Spleen (tissue), 3 donors: ENCODE results near the gene SCN1B.

Experiments used
- POLR2A ChIP-seq, 3 donors: fragments of 450-650 bp; IDR thresholded peaks; one replicate each; pipeline ENCODE4 v1.5.1; 2017; ENCODE audit warnings: antibody characterized with exemption in 3 of 3, mild to moderate bottlenecking in 1 of 3
- POLR2AphosphoS5 ChIP-seq, 3 donors: sonication (generic); formaldehyde crosslinking; IDR thresholded peaks; one replicate each; pipeline ENCODE4 v1.5.1; 2017; ENCODE audit warnings: antibody characterized with exemption in 3 of 3

- TF ChIP-seq POLR2A (IDR thresholded peaks at IDR 0.05) (no peak), POLR2AphosphoS5 (IDR thresholded peaks at IDR 0.05) (no peak)
These were observed 59.3 kb downstream of the SCN1B start for GRCh38 chr19:35089554-35089953.
